Hindlimb muscle (tissue), 1 donor: ENCODE measurements around the gene IRF2. TPM values are rescaled to one million over a fixed set of nuclear protein-coding genes. Genes with fewer than 3 reads are reported as not detected.

Experiments
- DNase-seq: peaks from one replicate; pipeline ENCODE4 v3.0.0-alpha.2; 2013
- polyA plus RNA-seq: library from polyadenylated mRNA; unstranded; fragments of 120-200 nt; gene quantifications from one replicate; pipeline ENCODE4 v1.2.1, GENCODE V29; 2013; ENCODE audit not compliant: insufficient read length

Gene IRF2
- polyA plus RNA-seq, 1 donor: 16.7 TPM

DNA sequence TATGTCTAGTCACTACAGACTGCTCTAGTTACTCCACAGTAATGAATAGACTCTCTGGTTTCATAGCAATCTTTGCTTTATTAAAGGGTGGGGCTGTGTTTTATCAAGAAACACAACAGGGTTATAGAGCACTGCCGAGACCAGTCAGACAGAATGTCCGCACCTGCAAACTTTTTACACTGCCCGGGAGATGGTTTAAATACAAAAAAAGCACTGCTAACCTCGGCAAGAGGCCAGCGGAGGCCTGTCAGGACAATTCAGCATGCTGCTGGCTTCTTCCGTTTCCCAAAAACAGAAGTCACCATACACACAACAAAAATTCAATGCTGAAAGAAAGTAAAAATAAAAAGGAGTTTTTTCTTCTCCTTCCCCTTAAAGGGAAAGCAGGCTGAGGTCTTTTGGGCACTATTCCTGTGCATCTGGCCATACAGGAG, 67.4 kb downstream of the IRF2 start:
- DNase-seq: peak; percentile 65

DNA sequence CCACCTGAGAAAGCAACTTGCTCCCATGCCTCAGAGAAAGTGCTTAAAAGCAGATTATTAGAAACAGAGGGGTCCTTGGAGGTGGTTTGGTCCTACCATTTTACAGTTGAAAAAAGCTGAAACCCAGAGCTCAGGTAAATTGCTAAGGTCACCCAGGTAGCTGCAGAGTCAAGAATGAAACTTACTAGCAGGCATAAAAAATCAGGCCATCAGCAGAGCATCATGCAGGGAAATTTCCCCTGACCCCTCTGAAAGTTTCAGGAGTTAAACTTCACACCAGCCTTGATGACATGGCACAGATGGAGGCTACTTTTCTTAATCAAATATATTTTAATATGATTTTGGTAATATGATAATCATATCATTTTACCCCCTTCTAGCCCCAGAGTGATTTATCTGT, 70.3 kb downstream of the IRF2 start:
- no peak for DNase-seq

DNA sequence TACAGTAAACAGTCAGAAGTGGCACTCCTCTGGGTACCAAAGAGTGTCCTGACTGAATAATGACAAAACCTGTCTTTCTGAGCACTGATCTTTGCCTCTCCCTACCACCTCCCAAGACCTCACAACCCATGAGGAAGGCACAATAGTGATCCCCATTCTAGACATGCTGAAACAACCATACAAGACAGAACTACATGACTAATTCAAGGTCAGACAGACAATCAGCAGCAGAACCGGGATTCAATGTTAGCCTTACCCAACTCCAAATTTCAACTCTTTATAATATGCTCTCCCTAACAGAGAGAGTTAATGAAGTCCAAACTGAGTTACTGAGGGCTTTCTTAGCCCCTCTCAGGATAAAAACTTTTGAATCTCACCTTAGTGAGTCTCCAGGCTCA, 71.0 kb downstream of the IRF2 start:
- DNase-seq: no peak

DNA sequence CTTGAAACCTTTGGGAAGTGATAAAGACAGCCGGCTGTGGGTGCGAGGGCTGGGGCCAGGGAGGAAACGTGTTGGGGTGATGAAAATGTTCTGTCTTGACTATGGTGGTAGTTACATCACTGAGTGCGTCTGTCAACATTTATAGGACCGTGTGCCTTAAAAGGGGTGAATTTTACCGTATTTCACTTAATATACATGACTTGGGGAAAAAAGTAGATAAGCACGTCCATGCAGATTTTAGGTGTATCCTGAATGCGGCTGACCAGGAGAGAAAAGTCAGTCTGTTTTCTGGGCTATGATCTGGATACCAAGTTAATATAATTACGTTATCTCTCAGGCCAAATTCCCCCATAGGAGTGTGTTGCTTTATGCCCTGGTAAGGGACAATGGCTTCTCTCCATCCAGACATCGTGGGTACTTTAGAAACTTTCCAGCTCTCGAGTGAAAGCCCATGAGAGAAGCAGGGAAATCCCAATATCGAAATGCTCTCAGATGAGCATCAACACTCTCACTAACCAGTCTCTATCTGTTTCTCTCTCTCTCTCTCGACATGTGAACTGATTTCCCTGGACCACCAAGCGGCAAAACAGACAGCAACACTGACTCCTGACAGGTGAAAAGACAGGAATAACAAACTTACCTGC, 71.5 kb downstream of the IRF2 start:
- DNase-seq: no peak

DNA sequence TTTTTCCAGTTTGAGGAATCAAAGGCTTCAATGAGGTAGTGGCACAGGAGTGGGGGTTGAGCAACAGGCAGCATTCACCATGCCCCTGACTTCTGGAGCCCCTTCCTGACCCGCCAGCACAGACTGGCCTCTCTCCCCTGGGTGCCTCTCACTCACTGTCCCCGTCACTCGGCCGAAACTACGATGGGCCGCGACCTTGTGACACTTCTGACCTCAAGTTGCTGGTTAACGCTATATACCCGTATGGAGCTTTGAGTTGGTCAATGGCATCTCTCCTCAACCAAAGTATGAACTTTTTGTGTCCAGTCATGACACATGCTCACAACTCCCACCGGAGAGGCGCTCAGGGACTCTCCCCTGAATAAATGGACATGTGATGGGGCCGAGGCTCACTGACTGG, 72.1 kb downstream of the IRF2 start:
- no peak for DNase-seq

DNA sequence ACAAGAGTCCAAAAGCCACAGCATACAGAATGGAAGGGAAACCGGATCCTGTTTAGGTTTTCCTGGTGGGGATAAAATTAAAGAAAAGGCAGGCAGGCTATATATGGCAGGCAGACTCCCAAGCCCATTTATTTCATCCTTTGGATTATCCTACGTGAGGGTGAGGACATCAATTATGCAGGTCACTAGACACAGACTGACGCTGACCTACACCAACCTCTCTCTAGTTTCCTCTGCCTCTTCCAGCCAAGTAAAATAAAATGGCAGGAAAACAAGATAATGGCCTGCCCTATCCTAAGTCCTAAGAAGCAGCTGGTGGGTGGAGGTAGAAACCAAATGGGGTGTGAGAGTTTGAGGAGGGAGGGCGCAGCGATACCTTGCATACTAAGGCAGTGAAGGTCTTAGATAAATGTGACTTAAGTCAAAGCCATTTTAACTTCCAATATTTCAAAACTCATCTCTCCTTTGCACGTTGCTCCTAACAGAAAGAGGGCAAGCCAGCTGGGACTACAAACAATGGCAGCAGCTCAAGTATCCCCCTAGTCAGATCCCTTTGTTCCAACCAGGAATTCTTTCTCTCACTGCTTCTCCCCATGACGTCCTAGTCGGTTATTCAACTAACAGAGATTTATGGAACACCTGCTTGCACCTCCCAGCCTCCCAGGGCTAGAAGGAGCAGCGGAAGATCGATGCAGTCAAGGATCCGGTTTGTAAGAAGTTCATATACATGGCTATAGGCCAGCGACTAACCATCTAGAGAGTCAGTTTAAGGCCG, 72.8 kb downstream of the IRF2 start:
- no peak for DNase-seq

DNA sequence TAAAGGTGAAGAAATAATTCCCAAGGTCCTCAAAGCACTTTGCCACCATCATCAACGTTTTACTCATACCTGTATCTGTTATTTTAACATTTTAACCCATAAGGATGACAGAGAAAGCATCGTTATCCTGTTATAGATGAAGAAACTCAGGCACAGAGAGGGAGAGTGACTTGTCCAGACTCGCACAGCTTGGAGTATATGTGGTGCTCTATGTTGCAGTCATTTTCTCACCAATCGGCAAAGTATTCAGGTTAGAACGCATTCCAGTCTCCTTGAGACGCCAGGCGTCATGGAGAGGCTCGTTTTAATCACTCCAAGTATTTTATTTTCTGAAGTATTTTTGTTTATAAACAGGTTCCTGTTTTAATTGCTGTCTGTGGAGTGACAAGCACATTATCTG, 73.5 kb downstream of the IRF2 start:
- no peak for DNase-seq

DNA sequence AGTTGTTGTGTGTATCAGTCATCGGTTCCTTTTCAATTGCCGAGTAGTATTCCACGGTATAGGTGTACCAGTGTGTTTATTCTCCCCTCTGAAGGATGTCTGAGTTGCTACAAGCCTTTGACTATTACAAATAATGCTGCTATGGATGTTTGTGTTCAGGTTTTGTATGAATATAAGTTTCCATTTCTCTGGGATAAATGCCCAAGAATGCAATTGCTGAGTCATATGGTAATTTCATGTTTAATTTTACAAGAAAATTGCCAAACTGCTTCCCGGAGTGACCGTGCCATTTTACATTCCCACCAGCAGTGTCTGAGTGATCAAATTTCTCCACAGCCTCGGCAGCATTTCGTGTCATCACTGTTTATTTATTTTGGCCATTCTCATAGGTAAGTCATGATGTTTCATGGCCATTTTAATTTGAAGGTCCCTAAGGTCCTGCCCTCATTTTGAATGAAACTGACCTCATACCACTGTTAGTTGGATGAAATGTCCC, 73.9 kb downstream of the IRF2 start:
- no peak for DNase-seq

DNA sequence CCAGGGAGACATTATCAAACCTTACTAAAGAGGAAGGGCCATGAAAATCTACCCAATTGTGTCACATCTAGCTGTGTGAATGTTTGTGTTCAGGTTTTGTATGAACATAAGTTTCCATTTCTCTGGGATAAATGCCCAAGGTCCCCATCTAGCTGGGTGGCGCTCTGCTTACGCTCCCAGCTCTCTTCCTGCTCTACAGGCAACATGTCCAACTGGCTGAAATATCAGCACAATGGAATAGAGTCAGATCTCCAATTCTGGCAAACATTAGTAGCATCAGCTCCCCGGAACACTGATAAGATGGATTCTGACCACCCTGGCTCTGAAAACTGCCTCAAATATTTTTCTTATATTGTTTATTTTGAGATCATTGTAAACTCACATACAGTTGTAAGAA, 74.8 kb downstream of the IRF2 start:
- no peak for DNase-seq

DNA sequence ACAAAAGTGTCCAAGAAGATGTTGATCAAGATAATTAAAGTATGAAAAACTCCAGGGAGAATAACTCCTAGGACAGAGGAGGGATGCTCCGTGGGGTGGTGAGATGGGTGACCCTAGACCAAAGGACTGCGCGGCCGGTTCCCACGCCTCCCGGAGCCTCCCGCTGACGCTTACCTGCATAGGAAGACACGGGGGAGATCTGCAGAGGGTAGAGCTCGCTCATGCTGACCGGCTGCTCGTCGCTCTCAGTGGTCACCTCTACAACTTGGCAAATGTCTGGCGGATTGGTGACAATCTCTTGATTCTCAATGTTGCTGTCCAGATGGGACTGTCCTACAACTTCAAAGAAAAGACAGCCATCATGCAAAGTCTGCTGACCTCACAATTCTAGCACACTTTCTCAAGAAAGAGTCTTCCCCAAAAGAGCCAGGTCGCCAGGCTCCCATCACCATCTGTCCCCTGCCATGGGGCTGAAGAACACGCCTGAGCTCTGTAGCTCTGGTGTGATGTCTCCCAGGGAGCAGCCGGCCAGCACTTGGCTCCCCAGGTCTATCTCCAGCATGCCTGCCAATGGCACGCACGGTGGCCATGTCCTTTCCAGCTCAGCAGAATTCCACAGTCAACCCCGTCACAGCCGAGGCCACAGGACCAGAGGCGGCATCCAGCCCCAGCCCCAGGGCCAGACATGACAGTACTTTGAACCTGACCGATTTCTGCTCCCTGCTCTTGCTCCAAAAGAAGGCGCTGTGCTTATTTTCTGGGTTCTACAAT, 75.4 kb downstream of the IRF2 start:
- DNase-seq: no peak

DNA sequence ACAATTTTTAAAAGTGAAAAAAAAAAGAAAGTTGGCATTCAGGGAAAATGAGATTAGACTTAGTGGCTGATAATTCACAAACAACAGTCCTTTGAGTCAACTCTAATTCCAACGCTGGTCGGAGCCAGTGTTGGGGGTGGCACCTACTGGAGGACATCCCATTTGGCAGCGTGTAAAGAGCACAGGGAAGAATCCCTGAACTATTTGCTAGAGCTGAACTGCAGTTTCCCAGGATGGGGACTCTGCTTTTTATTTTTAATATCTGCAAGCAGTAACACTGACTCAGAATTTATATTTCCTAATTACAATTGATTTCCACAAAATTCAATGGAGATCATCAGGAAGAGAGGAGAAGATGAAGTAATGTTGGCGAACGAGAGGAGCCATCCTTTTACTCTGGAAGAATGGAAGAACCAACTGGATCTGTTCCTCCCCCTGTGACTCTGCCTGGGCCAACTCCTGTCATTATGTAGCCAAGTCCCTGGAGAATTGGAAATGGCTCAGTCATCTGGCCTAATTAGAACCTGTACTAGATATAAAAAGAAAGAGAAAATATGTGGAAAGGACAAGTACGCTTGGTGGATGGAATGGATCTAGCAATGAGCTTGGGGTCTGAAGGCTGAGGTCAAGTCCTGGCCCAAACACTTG, 76.7 kb downstream of the IRF2 start:
- no peak for DNase-seq

DNA sequence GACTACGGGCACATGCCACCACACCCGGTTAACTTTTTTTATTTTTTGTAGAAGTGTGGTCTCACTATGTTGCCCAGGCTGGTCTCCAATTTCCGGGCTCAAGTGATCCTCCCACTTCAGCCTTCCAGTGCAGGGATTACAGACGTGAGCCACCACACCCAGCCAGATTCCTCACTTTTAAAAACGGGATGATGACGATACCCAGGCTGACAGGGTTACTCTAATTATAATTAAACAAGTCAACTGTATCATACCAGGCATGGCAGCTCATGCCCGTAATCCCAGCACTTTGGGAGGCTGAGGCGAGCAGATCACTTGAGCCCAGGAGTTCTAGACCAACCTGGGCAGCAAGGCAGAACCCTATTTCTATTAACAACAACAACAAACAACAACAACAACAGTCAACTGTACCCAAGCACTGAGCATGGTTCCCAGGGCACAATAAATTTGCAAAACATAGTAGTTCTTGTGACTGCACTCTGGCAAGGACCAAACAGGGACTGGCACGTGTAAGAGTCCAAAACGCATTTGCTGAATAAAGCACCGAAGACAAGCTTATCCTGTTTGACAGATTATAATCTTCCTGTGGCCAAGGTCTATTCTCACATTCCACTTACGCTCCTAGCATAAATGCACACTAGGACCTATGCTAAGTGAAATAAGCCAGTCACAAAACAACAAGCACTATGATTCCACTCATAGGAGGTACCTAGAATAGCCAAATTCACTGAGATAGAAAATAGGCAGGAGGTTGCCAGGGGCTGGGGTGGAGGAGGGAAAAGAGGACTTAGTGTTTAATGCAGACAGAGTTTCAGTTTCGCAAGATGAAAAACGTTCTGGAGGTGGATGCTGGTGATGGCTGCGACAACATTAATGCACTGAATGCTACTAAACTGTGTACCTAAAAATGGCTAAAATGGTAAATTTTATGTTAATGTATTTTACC, 77.5 kb downstream of the IRF2 start:
- no peak for DNase-seq

DNA sequence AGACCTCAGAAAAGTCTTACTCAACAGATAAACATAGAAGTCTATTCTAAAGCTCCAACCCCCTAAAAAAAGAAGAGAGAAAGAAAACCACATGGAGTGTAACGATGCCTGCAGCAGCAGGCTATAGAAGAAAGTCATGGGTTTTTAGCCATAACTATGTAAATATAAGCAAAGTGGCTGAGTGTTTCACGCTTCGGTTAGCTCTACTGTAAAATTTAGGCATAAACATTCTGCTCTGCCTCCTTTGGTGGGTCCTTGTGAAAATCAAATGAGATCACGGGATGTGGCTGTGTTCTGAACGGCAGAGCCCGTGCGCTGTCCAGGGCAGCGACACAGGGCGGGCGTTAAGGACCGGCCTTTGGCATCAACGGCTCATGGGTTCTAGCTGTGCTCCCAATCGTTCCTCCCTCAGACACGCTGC, 78.4 kb downstream of the IRF2 start:
- no peak for DNase-seq

DNA sequence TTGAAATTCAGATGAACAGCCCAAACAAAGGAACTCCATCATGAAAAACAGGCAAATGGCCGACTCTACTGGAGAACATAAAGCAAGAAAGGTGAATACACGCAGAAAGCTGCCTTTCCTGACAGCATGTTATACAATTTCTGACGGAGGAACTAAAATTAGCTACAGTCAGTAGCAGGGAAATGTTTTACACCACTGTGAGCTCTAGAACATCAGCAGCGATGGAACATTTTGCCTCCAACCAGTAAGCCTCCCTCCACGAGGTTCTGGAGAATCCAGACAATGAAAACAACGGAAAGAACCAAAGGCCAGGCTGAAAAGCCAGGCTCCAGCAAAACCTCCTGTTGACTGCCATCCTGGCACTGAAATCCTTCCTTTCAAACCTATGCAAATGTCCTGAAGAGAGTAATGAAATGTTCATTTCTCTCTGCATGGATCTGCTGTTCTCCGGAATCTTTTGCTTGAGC, 78.9 kb downstream of the IRF2 start:
- DNase-seq: no peak

DNA sequence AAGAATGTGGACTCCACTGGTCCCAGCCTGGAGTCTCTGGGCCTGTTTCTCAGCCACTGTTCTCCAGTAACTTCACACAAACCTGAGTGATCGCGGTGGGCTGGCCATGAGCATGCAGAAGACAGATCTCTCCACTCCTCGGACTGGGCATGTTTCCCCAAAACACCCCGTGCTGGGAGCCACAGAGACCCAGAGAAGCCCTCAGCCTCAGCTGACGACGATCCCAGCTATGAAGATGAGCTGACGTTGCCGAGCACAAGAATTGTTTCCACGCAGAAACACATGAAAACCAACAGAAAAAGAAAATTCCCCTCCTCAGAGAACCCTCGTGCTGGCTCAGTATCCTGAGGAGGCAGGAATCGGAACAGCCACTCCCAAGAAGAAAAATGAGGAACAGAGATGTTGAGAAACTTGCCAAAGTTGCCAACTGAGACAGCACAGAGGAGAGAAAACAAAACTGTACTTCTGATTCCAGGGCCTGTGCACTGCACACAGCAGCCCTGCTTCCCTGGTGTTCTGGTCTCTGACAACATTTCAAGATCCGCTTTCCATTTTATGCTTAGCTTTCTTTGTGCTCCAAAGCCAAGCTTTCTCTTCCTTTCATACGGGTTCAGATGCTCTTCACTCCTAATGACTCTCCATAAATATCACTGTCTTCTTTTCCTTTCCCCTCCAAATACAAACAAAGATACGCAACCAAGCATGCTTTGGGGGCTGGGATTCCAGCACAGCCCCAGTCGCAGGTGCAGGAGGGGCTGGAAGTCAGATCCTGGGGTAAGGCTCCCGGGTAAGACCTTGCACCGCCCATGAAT, 81.4 kb downstream of the IRF2 start:
- no peak for DNase-seq

DNA sequence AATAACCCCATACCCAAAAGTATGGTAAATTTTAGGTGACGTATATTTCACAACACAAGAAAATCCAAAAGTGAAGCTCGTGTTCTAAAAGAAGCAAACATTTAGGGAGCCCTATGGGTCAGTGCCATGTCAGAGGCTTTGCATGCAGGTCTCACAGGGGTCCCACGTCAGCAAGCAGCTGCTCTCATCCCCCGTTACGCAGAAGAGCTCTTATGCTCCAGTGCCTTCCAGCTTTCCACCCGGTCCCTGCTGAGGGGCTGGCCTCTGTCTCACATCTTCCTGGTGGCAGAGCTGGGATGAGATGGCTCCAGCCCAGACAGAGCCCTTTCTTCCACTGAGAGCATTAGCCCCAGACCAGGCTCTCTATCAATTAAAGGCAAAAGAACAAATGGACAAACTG, 82.0 kb downstream of the IRF2 start:
- no peak for DNase-seq

DNA sequence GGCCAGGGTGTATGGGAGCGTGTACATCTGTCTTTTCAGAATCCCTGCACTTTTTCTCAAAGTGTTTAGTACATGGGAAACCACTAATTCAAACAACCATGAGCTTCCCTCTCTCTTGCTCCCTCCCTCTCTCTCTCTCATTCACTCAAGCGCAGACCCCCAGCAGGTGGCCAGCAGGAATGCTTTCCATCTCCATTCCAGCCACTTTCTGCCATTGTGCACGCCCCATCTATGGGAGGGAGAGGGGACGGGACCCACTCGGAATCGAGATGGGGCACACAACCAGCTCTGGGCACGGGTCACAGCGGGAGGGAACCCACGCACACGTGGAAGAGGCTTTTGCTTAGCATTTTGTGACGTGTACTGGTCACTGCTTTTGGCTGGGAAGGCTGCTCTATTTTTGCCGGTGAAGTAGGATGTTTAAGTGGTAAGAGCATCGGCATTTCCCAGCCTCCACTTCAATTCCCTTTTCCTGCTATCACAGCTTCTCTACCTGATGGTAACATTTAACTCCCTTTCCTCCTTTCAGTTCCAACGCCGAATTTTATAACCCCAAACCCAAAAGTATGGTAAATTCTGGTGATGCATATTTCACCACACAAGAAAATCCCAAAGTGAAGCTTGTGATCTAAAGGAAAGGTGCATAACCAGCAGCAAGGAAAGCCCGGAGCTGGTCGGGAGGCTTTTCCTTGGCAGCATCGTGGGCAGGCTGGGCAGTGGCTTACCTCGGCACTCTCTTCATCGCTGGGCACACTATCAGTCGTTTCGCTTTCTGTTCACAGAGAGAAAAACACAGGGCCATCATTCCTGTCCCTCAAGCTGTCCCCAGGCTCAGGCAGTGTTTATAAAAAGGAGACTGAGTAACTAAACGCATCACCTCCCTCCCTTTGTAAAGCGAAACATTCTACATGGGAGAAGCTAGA, 84.1 kb downstream of the IRF2 start:
- no peak for DNase-seq

DNA sequence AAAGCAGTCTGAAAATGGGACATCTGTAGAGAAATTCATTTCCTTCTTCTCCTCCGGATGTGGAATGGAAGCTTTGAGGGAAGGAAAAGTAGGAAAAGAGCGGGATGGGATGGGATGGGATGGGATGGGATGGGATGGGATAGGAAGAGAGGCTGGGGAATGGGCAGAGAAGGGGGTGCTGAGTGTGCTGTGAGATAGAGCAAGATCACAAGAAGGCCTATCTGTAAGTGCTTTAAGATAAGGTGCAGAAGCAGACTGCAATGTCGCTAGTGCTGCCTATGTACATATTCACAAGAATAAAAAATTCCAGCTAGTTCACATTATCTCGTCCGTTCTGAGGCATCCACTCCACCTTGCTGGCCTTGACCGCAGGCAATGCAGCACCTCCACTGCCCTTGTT, 86.2 kb downstream of the IRF2 start:
- DNase-seq: no peak

DNA sequence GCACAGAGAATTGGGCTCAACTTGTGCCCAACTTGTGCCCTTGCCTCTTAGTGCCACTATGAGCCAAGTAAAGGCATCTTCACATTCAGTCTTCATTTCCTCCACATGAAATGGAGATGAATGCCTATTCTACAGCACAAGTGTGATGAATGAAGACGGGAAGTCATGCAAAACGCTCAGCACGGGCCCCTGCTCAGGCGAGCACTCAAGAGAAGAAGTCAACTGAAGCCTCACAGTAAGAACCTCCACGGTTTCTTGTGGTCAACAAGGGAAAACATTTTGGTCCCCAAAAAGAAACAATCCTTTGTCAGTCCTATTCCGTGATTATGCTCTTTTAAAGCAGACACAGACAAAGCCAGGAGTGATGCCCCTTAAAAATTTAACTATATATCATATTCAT, 87.0 kb downstream of the IRF2 start:
- DNase-seq: no peak
